ENCODE data around the gene COL21A1. TPM values are rescaled to one million over a fixed set of nuclear protein-coding genes. Genes with fewer than 3 reads are reported as not detected.

The COL21A1 gene
- total and polyA plus RNA-seq, 2 of the 4 experiments (the other 2 are of a cell fraction) = 0.05 TPM; not detected in 1

DNA sequence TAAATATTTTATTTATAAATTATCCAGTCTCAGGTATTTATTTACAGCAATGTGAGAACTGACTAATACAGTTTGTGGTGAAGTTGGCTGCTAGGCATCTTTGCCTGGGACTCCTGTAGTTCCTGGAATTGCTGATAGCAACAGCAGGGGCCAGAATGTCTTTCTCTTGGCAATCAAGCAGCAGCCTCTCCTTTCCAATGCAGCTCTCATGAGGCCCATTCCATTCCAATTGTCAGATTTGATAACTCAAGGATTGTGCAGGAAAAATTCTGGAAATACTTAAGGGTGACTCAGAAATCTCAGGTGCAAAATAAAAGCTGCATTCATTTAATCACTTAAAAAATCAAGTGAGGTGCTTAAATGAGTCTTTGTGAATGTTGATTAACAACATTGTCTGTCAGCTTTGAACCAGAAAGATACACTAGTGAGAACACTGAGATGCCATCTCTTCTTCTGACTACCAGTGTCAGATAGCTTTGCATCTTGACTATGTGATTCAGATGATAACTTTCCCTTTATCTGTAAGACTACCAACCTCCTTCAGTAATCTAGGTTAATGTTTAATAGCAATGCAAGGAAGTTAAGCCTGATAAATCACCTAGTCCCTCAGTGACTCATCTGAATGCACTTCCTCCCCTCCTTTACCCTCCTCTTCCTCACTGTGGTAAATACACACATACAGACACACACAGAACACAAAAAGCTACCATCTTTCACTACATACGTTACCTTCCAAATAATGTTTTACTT, 32.1 kb upstream of the COL21A1 start:
- dilution Hi-C loops (cut with HindIII; ENCODE audit: low sequenced_read_pairs, unreplicated experiment) = no loop called here
- H3K27ac ChIP-seq (ENCODE audit: insufficient read depth, low read length) = no peak overlapping the region
- POLR2A ChIA-PET (ENCODE audit: unreplicated experiment) = interaction anchor here (0.6 kb wide), 1 partner anchor 150 kb away, joined by 4 read pairs; no protein-coding TSS in a partner anchor
- TF ChIP-seq, protein P1, sequence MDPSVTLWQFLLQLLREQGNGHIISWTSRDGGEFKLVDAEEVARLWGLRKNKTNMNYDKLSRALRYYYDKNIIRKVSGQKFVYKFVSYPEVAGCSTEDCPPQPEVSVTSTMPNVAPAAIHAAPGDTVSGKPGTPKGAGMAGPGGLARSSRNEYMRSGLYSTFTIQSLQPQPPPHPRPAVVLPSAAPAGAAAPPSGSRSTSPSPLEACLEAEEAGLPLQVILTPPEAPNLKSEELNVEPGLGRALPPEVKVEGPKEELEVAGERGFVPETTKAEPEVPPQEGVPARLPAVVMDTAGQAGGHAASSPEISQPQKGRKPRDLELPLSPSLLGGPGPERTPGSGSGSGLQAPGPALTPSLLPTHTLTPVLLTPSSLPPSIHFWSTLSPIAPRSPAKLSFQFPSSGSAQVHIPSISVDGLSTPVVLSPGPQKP (IDR thresholded peaks at IDR 0.05; ENCODE audit: borderline replicate concordance, low read depth, low read length) = no peak
- TF ChIP-seq, protein P2, sequence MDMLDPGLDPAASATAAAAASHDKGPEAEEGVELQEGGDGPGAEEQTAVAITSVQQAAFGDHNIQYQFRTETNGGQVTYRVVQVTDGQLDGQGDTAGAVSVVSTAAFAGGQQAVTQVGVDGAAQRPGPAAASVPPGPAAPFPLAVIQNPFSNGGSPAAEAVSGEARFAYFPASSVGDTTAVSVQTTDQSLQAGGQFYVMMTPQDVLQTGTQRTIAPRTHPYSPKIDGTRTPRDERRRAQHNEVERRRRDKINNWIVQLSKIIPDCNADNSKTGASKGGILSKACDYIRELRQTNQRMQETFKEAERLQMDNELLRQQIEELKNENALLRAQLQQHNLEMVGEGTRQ (IDR thresholded peaks at IDR 0.05; ENCODE audit: low read depth, low read length) = no peak
- TF ChIP-seq FOS (IDR thresholded peaks at IDR 0.05; ENCODE audit: low read depth, low read length) = no peak
- TF ChIP-seq, protein P3, sequence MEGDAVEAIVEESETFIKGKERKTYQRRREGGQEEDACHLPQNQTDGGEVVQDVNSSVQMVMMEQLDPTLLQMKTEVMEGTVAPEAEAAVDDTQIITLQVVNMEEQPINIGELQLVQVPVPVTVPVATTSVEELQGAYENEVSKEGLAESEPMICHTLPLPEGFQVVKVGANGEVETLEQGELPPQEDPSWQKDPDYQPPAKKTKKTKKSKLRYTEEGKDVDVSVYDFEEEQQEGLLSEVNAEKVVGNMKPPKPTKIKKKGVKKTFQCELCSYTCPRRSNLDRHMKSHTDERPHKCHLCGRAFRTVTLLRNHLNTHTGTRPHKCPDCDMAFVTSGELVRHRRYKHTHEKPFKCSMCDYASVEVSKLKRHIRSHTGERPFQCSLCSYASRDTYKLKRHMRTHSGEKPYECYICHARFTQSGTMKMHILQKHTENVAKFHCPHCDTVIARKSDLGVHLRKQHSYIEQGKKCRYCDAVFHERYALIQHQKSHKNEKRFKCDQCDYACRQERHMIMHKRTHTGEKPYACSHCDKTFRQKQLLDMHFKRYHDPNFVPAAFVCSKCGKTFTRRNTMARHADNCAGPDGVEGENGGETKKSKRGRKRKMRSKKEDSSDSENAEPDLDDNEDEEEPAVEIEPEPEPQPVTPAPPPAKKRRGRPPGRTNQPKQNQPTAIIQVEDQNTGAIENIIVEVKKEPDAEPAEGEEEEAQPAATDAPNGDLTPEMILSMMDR (conservative IDR thresholded peaks at IDR 0.05; ENCODE audit: low read depth, low read length) = no peak
- TF ChIP-seq NFE2L2 (IDR thresholded peaks at IDR 0.05; ENCODE audit: low read depth, low read length) = no peak
- TF ChIP-seq RAD21 (IDR thresholded peaks at IDR 0.05; ENCODE audit: low read length) = no peak
- TF ChIP-seq POLR2A (IDR thresholded peaks at IDR 0.05; ENCODE audit: low read depth, low read length) = no peak
- no peak for TF ChIP-seq SMC3 (IDR thresholded peaks at IDR 0.05; ENCODE audit: low read depth, low read length)
- no peak for TF ChIP-seq MAFK (IDR thresholded peaks at IDR 0.05; ENCODE audit: low read depth, low read length)
- no peak for TF ChIP-seq CHD1 (IDR thresholded peaks at IDR 0.05; ENCODE audit: low read depth, low read length)
- no peak for TF ChIP-seq MXI1 (IDR thresholded peaks at IDR 0.05; ENCODE audit: borderline replicate concordance, low read depth, low read length)
- TF ChIP-seq RFX5 (IDR thresholded peaks at IDR 0.05; ENCODE audit: low read depth, low read length) = no peak
- TF ChIP-seq RCOR1 (IDR thresholded peaks at IDR 0.05; ENCODE audit: insufficient replicate concordance, low read length) = no peak
- no peak for TF ChIP-seq CEBPB (IDR thresholded peaks at IDR 0.05; ENCODE audit: low read depth, low read length)
- TF ChIP-seq BHLHE40 (IDR thresholded peaks at IDR 0.05; ENCODE audit: low read depth, low read length) = no peak

More for the DNA sequence above, 32.1 kb upstream of the COL21A1 start:
- H2BK120ac ChIP-seq (ENCODE audit: low read depth, low read length) = no peak overlapping the region
- H3K9me1 ChIP-seq (ENCODE audit: insufficient read depth, low read length) = no peaks in the 10 kb centered on the region
- H2AK9ac ChIP-seq (replicated peaks; ENCODE audit: low read depth, low read length, poor library complexity) = no peak overlapping the region
- H3K36me3 ChIP-seq (ENCODE audit: control insufficient read depth, insufficient read depth, low read length) = no peaks in the 10 kb centered on the region
- H2AFZ ChIP-seq (replicated peaks; ENCODE audit: low read length, poor library complexity) = no peak overlapping the region
- no peak overlapping the region for H2AK5ac ChIP-seq (ENCODE audit: low read depth, low read length)
- H3K4me1 ChIP-seq (ENCODE audit: control insufficient read depth, insufficient read depth, low read length) = no peaks in the 10 kb centered on the region
- ATAC-seq (ENCODE audit: low read depth) = no peak
- H3K4ac ChIP-seq (ENCODE audit: low read depth, low read length) = no peak overlapping the region
- H4K91ac ChIP-seq (ENCODE audit: insufficient read depth, low read depth, low read length) = no peak overlapping the region
- H3K9ac ChIP-seq (ENCODE audit: low read depth, low read length) = no peak overlapping the region
- H4K20me1 ChIP-seq (ENCODE audit: insufficient read depth, low read length) = no peaks in the 10 kb centered on the region
- no peak overlapping the region for H4K5ac ChIP-seq (ENCODE audit: low read depth, low read length)
- no peak overlapping the region for H3K18ac ChIP-seq (ENCODE audit: low read depth, low read length)
- no peaks in the 10 kb centered on the region for H3K9me3 ChIP-seq (ENCODE audit: control insufficient read depth, insufficient read depth, low read length)
- no peak overlapping the region for H2BK5ac ChIP-seq (ENCODE audit: low read depth, low read length, poor library complexity, severe bottlenecking)
- BruUV-seq (replicated peaks) = no TSS peak
- no peak overlapping the region for H3K4me3 ChIP-seq (ENCODE audit: insufficient read depth, low read depth, low read length)
- 0 out of 2 replicates have a peak, but pooled peaks cover 1% of the 10 kb centered on the region for H3K27me3 ChIP-seq (ENCODE audit: control insufficient read depth, insufficient read depth, low read length)
- 100% methylated on average over 1 of the region's 1 CpG; no CpG with 5 or more reads in 1 of the 2 experiments for WGBS, 2 experiments (ENCODE audit: extremely low coverage in 2 of 2, insufficient read length in 1 of 2)
- no peak overlapping the region for H3K23ac ChIP-seq (ENCODE audit: low read depth, low read length)
- H2BK20ac ChIP-seq (ENCODE audit: low read depth, low read length) = no peak overlapping the region
- no peak overlapping the region for H3K4me2 ChIP-seq (ENCODE audit: low read depth, low read length)
- H2BK15ac ChIP-seq (ENCODE audit: low read depth, low read length) = no peak overlapping the region
- no peak overlapping the region; the same call in 1 of the 2 replicates for H3K14ac ChIP-seq (replicated peaks; ENCODE audit: low read depth, low read length)
- no peak overlapping the region for H4K8ac ChIP-seq (ENCODE audit: low read depth in 2 of 2, low read length in 2 of 2)
- intact Hi-C loops (cut with micrococcal nuclease) = no loop called here
- CTCF ChIA-PET = interaction anchor here (1.1 to 1.4 kb wide), 2 partner anchors 11 to 13 kb away, joined by 3 read pairs; no protein-coding TSS in a partner anchor
- no peaks in the 10 kb centered on the region for H3K79me1 ChIP-seq (ENCODE audit: low read depth in 1 of 2, low read length in 2 of 2)
- no peak overlapping the region for H3K56ac ChIP-seq (ENCODE audit: extremely low read depth, insufficient read depth, low read length)
- no peak for DNase-seq
- in situ Hi-C loops (cut with MboI; ENCODE audit: low sequenced_read_pairs) = loop anchor here (25.0 kb wide), 2 partner anchors 842 to 992 kb away; no protein-coding TSS in a partner anchor

Data from IMR-90 (cell line).